ENCODE data around the gene PDLIM1.

- TF ChIP-seq, protein P1, sequence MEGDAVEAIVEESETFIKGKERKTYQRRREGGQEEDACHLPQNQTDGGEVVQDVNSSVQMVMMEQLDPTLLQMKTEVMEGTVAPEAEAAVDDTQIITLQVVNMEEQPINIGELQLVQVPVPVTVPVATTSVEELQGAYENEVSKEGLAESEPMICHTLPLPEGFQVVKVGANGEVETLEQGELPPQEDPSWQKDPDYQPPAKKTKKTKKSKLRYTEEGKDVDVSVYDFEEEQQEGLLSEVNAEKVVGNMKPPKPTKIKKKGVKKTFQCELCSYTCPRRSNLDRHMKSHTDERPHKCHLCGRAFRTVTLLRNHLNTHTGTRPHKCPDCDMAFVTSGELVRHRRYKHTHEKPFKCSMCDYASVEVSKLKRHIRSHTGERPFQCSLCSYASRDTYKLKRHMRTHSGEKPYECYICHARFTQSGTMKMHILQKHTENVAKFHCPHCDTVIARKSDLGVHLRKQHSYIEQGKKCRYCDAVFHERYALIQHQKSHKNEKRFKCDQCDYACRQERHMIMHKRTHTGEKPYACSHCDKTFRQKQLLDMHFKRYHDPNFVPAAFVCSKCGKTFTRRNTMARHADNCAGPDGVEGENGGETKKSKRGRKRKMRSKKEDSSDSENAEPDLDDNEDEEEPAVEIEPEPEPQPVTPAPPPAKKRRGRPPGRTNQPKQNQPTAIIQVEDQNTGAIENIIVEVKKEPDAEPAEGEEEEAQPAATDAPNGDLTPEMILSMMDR (IDR thresholded peaks at IDR 0.05) = no peak
- TF ChIP-seq POLR2A (IDR thresholded peaks at IDR 0.05) = no peak
Observed at GRCh38 chr10:95296764-95297163, 6.0 kb upstream of the PDLIM1 start.
